ENCODE results near the gene CPLX1.

The CPLX1 gene

DNA sequence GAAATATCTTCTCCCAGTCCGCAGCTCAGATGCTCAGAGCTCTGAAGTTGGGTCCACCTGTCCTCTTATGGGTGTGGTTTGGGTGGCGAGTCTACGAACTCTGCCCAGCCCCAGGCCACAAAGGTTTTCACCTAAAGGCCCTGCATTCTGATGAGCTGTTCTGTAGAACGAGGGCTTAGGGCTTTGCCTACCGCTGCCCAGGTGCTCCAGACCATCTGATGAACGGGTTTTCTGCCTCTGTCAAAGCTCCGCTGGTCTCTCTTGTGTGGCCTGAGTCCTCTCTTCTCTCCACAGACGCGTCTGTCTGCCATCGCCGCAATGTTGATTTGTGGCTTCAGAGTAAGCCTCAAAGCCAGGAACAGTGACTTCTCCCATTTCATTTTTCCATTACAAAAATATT lies 28.4 kb upstream of the CPLX1 start:
- DNase-seq, result no peak

DNA sequence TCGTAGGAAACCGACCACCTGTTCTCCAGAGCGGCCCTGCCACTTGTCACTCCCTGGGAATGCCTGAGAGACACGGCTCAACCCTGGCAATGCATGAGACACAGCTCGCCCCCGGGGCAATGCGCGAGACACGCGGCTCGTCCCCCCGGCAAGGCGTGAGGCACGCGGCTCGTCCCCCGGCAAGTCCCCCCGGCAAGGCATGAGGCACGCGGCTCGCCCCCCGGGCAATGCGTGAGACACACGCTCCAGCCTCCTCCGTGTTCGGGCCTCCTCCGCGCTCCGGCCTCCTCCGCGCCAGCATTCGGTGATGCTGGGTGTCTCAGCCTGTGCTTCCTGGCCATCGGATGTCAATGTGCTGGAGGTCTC lies 27.5 kb upstream of the CPLX1 start:
- no peak for DNase-seq

DNA sequence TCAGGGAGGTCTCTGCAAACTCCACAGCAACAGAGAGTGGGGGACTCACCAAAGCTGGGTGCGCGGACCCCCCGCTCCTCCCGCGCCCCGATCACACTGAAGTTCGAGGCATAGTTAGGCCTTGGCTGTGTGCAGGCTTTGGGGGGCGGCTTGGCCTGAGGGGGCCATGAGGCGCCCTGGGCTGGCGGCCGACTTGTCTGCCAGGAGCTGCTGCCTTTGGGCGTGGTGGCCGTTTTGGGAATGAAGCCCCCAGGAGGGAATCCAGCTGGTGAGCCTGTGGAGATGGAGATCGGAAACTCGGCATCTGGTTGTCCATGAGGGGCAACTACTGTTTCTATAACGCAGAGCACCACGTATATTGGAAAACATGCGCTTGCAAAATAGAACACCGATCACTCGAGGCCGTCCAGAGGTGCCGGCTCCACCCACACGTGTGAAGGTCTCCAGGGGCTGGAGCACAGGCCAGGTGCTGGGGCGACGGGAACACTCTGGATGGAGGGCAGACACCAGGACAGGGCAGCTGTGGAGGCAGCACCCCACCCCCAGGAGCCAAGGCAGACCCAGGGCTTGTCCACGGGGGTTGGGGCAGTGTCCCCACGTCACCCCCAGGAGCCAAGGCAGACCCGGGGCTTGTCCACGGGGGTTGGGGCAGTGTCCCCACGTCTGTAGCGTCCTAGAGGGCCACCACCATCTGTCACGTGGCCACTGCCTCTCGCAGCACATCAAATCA lies 25.9 kb upstream of the CPLX1 start:
- DNase-seq, result no peak

DNA sequence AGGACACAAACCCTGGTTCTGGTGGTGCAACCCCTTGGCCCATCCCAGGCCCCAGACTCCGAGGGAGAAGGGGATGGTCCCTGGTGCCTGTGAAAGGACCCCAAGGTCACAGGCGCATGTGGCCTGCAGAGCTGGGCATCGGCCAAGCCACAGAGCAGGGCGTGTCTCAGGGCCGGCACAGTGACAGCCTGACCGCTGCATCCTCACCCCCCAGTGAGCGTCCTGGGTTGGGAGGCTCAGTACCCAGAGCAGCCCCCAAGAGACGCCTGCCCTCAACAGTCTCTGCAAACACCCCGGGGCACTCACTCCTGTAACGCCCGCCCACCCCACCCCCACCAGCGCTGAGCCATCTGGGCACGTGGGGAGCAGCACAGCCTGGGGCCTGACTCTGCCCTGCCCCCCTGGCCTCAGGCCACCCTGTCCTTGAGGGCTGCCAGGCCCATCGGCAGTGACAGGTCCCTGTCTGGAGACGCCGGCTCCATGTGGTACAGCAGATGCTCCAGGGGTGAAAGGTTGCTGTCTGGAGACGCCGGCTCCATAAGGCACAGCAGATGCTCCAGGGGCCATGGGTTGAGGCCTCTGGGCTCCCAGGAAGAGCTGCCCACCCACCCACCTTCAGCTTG lies 24.5 kb upstream of the CPLX1 start:
- no peak for DNase-seq

DNA sequence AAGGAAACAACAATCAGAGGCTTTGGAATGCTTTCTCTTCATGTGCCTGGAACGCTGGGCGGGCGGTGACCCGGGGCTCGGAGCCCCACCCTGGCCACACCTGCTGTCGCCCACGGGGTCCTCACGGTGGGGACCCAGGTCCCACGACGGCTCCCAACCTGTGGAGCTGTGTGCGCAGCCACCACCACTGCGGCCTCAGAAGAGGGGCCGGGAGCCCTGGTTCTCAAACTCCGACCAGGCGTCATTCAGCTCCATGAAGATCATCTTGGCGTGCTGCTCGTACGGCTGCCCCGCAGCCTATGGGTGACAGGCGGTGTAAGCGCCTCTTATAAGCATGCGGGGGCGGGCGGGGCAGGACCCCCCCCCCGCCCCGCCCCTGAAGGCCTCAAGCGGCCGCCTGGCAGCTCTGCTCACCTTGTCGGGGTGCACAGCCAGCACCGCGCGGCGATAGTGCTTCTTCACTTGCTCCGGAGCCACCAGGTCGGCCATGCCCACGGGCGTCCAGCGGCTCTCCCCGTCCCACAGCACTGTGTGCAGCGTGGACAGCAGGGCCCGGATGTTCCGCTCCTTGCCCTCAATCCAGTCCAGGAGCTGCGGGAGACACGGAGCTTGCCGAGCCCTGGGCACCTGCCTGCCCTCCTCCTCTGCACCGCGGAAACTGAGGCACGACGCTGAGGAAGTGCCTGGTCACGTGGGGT lies 23.7 kb upstream of the CPLX1 start:
- no peak for DNase-seq

DNA sequence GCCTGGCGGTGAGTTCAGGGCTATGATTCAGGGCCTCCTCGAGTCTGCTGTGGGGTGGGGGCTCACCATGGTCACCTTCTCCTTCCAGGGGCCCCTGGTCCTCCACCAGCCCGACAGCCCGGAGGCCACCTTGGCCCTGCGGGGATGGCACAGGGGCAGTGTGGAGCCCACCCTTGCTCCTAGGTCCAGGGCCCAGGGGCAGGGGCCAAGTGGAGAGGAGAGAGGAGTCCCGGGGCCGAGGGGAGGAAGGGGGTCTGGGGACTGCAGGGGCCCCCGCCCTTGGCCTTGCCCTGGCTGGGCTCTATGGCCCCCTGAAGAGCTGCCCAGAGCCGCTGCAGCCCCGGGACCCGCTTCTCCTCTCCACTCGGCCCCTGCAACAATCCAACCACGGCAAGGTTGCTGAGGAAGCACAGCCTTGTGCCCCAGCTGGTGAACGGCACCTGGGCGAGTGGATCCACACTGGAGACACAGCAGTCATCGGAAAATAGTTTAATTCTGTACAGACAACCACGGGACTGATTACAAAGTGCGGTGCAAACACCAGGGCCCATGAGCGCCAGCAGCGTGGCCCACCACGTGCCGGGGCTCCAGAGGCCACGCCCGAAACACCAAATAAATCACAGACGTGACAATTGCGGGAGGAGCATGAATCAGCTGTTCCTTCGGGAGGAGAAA lies 23.0 kb upstream of the CPLX1 start:
- no peak for DNase-seq

DNA sequence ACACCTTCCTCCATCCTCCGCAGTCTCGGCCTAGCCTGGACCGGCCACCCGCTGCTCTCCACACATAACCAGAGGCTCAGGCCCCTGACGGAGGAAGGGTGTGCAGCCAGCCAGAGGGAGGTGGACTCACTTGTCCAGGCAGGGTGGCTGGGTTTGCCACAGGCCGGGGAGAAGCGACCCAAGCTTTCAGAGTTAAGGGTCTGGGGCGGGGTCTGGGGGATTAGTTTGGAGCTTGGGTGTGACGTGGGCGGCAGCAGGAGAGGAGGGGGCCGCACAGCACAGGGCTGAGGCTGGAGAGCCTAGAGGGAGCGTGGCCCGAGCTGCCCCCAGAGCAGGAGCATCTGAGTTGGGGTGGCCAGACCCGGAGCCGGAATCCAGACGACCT lies 22.4 kb upstream of the CPLX1 start:
- no peak for DNase-seq

DNA sequence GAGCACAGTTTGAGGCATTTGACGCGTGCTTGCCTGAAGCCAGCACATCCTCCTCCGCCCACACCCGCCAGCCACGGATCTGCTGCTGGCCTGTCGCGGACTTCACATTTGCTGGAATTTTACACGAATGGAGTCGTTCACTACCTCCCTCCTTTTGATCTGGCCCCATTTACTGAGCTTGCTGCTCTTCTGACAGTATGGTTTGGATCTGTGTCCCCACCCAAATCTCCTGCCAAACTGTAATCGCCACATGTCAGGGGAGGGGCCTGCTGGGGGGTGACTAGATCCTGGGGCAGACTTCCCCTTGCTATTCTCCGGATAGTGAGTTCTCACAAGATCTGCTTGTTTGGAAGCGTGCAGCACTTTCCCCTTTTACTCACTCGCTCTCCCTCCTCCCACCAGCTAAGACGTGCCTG lies 19.9 kb upstream of the CPLX1 start:
- DNase-seq, result no peak

DNA sequence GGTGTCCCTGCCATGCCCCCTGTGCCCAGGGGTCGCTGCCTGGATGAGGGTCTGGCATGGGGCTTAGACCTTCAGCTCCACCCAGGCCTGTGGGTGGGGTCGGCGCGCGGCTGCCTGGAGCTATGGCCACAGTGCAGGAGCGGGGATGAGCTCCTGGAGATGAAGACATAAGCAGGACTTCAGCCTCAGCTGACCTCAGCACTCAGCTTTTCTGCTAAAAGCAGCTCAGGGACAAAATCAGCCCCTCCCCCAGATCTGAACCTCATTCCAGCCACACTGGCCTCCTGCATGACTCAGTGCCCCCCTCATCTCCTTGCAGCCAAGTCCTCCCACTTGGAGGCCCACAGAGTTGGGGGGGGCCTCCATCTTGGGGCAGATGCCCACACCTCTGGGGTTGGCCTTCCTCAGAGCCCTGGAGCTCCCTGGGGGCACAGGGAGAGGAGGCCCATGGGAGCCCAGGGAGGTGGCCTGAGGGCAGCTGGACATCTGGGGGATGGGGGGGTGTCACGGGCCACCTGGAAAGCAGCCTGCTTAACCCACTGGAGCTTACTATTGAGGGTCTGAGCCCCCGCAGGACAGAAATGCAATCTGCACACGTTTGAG lies 19.4 kb upstream of the CPLX1 start:
- DNase-seq, result no peak

DNA sequence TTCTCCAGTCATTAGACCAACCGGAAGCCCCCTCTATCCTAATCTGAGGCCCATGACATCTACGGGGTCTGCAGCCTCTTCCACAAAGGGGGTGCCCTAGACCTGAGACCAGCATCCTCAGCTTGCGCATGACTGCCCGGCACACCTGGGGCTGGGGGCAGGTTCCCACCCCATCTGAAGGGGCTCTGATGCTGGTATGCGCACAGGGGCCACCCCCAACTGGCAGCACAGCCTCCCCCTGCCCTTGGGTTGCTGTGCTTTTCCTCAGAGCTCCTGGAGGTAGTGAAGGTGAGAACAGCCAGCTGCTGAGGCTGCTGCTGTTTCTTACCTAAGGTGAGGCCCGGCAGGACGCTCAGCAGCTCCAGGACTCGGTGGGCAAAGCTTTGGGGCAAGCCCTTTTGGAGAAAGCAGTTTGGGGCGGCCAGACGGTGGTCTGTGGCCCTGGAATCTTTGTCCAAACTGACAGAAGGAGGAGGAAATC lies 18.9 kb upstream of the CPLX1 start:
- no peak for DNase-seq

DNA sequence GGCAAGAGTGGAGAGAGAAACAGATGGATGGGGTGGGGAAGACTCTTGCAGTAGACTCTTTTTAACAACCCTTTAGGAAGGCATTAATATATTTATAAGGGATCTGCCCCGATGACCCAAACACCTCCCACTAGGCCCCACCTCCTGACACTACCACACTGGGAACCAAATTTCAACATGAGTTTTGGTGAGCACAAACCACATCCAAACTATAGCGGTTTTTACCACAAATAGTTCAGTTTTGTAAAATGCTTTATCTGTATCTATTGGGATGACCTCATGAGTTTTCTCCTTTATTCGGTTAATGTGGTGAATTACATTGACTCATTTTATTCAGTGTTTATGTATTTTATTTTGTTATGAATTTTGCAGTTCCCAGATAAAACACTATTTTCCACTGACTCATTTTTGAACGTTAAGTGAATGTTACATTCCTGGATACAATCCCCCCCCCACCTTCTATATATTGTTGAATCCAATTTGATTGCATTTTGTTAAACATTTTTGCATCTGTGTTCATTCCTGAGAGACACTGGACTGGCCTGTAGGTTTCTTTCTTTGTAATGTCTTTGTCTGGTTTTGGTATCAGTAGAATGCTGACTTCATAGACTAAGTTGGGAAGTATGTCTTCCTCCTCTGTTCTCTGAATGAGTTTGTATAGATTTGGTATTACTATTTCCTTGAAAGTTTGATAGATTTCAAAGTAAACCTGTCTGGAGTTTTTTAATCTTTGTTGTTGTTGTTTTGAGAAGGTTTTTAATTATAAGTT lies 13.9 kb upstream of the CPLX1 start:
- no peak for DNase-seq

DNA sequence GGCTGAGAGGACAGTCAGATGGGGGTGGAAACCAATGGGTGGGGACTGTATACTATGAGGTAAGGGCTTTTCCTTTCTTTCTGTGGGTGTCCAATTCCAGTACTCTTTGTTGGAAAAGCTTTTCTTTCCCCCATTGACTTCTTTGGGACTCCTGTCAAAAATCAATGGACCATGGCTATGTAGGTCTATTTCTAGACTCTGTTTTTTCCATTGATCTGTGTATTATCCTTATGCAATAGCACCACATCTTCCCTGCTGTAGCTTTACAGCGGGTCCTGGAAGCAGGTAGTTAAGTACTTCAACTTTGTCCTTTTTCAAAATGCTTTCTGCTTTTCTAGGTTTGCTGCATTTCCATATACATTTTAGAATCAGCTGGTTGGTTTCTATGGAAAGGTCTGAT lies 11.8 kb upstream of the CPLX1 start:
- no peak for DNase-seq

DNA sequence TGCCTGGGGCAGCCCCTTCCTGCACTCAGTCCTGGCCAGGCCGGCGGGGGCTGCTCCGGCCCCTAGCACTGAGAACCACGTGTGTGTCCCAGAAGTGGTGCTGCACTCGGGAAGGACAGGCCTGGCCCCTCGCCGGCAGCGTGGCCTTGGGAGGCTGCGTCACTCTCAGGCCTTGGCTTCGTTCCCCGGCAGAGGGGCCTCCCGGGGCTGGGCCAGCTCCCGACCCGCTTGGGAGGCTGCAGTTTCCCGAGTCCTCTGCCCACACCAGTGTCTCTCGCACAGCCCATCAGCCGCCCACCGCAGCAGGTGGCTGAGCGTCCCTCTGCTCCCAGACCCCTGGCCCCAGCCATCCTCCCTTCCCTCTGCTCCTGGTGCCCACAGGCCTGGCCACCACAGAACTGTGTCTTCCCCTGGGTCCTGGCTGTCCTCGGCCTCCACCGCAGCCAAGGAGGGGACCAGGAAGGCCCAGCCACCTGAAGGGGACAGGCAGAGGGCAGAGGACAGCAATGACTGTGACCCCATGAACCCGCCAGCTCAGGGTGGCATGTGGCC lies 10.9 kb upstream of the CPLX1 start:
- DNase-seq, result no peak

DNA sequence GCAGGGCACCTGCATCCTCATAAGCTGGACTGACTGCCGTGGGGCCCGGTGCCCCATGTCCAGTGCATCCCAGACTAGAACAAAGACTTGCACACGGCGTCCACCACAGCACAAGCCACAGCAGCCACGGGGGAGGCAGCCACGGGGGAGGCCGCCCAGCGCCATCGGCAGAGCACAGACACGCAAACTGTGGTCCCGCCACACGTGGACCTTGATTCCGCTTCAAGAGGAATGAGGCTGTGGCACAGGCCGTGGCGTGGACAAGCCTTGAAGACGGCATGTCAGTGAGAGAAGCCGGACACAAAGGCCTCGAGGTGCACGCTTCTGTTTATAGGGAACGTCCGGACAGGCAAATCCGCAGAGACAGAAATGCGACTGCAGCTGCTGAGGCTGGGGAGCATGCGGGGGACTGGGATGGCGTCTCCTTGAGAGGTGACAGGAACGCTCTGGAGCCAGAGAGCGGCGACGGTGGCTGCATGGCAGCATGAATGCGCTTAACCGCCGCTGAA lies 10.1 kb upstream of the CPLX1 start:
- no peak for DNase-seq

DNA sequence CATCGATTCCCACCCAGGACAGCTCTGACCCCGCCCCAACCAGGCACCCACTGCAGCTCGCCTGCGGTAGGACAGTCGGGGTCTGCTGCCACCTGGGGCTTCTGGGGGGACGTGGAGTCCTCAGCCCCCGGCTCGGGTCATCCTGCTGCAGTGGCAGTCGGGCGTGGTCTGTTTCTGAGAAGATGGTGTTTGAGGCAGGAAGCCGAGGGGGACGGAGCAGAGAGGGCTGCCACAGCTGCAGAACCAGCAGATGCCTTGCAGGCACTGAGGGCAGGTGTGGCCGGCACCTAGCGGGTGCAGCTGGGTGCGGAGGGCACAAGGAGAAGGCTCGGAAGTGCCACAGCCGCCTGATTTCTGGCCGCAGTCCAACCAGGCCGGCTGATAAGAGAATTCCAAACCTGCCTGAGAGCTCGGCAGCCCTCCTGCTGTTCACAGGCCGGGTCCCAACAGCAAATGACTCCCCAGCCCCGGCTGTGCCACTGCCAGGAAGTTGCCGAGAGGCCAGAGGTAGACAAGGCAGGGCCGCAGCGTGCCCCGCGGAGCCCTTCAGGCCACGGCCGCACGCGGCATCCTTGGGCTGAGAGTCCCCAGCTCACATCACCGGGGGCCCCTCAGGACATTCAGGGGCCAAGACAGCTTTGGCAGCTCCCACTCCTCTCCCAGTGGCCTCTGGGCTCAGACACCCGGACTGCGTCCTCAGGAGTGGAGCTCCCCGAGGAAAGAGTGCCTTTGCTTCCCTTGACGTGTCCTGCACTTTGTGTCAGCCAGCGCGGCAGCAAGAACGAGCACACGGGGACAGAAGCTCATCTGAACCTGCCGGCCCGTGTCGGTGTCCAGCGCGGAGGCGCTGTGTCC lies 9.4 kb upstream of the CPLX1 start:
- DNase-seq, result no peak

DNA sequence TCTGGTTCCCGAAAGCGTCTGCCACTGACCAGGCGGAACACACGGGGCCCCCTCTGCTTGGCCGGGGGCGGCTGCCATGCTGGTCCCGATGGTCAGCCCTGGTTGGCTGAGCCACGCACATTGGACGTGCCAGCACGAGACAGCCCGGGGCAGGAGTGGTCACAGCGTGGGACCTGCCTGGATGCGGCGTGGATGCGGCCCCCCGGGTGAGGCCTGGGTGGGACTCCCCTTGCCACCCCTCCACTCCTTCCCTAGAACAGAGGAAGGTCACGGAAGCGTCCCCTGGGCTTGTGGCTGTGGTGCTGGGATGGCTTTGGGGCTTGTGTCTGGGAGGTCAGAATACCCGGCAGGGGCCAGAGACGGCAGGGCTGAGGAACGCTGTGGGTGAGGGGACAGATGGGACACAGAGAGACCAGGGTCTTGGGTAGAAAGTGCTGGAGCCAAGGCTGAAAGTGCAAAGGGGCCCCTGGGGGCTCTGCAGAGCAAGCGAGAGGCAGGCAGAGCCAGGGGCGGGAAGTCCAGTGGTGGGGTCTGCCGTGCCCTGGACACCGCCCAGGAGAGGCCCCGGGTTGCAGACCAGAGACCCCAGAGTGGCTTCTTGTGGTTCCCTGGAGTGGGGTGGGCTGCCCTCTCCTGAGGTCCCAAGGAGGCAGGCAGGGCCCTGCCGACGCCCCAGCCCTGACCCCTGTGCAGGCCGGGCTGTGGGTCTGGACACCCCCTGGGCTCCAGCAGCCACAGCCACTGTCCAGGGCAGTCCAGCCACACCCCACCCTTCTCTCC lies 8.6 kb upstream of the CPLX1 start:
- DNase-seq, result no peak

DNA sequence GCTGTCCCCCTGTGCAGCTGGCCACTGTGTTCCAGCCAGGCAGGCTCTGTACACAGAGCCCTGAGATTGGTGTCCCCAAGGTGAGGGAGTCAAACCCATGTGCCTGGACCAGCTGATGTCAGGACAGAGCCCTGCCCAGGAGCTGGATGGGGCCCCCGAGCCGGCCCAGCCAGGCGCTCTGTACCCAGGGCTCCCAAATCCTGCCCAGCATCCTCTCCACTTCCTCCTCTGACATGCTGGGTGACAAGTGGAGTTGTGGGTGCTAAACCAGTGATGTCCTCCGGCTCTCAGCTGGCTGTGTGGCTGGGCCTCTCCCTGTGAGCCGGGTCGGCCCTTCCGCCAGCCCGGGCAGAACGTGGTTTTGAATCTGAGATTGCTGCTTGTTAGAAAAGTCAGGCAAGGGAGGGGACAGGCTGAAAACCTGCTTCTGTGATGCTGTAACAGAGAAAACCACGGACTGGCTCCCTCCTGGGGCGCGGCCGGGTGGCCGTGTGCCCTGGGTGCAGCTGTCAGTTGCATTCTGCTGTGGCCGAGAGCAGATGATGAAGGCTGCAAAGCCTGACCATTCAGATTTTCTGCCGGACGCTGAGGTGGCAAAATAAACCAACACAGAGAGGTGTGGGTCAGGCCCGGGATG lies 7.9 kb upstream of the CPLX1 start:
- no peak for DNase-seq

DNA sequence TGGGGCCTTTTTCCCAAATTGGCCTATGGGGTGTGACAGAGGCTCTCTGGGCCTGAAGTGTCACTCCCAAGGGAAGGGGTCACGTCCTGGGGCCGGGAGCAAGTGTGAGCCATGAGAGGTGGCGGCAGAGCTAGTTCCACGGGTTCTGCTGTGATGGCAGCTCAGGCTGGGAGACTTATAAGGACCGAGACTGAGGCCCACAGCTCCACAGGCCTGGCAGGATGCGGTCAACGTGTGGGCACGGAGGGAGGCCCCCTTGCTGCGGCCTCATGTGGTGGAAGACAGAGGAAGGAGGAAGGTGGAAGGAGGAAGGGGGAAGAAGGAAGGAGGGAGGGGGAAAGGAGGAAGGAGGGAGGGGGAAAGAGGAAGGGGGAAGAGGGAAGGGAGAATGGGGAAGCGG lies 7.2 kb upstream of the CPLX1 start:
- no peak for DNase-seq

DNA sequence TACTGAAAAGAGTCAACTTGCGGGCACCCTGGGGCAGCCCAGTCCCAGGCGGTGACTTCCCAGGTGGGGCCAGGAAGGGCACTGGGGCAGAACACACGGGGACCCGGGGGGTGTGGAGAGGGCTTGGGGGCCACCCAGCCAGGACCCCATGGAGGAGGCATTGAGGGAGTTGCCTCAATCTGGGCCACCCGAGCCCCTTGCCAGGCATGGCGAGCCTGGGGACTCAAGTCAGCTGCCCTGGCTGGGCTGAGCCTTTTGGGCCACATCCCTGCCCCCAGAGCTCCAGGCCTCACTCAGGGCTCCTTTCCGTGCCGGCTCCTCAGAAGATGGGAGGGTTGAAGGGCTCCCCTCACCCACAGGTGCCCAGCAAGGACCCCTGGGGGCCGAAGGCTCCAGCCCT lies 6.6 kb upstream of the CPLX1 start:
- no peak for DNase-seq

DNA sequence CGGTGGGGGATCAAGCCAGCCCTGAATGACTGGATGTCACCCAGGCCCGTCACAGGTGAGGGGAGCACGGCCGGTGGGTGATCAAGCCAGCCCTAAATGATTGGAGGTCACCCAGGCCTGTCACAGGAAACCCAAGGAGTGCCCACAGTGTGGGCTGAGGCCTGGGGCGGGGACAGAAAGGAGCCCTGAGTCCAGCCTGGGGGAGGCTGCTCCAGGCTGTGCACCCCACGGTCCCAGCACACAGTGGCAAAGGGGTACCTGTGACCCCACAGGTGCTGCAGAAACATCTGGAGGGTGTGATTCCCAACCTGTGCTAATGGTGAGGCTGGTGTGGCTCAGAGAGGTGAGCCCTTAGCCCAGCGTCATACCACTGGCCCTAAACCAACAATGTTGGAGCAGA lies 6.2 kb upstream of the CPLX1 start:
- no peak for DNase-seq

Data from inflammatory macrophage treated with lipopolysaccharide for 1 hour (primary cell).